Measurements from ENCODE around the gene HECTD1.
A peak's percentile ranks its signal among the peaks of the same experiment; 100 is the strongest.
"Not testable (repeated sequence)": the region's sequence is repeated elsewhere in the genome, so short reads cannot be mapped to it uniquely, and the experiment has no call there.

Gene HECTD1

DNA sequence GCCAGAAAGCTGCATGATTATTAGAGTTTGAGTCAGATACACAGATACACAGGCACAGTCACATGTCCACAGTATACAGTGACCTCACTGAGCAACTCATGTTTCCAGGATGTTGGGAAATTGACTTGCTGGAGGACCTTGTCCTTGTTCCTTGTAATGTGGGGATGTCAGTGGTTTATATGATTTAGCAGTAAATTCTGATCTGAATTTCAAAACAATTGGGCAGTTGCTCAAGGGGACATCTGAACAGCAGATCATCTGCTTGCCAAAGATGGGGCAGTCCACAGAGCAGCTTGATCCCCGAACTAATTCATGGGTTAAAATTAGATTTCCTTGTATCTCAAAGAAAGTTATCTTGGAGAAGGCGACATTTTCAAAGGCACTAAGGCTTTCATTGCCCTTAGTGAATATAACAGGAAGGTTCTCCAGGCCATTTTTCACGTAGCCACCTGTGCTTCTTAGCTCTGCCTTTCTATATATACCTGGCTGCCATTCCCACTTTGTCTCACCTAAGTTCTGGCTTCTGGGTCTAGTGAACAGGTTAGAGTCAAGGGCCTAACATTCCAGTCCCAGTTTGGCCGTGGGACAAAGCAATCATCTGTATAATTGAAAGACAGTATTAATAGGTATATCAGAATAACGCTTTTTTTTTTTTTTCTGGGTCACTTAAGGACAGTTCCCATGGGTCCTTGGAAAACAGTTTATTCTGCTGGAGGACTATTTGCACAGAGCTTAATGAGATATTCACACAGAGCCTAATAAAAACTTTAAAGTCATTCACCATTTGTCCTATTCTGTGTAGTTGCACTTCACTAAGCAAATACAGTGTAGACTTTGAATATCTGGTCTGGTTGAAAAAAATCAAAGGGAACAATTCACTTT is 116.5 kb downstream of the HECTD1 start:
- peak; percentile 24 for ATAC-seq
- H3K36me3 Mint-ChIP-seq (ENCODE audit: low read depth), result no peaks in the 10 kb centered on the region
- H3K4me1 Mint-ChIP-seq, result no peaks in the 10 kb centered on the region
- DNase-seq, result no peak
- no peaks in the 10 kb centered on the region for H3K9me3 Mint-ChIP-seq
- H3K4me3 Mint-ChIP-seq, result no peak overlapping the region
- H3K27me3 Mint-ChIP-seq, result no peaks in the 10 kb centered on the region
- H3K27ac Mint-ChIP-seq, result no peak overlapping the region

DNA sequence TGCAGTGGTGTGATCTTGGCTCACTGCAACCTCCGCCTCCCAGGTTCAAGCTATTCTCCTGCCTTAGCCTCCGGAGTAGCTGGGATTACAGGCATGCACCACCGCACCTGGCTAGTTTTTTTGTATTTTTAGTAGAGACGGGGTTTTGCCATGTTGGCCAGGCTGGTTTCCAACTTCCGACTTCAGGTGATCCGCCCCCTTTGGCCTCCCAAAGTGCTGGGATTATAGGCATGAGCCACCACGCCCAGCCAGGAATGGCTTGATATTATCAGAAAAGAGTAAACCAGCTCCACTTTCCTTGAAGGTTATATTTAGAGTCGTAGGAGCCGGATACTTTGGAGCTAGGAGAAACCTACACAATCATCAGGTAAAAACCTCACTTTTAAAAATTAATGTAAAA is 121.1 kb downstream of the HECTD1 start:
- ATAC-seq; DNase-seq; H3K4me1 Mint-ChIP-seq; H3K4me3 Mint-ChIP-seq; H3K36me3 Mint-ChIP-seq (ENCODE audit: low read depth); H3K9me3 Mint-ChIP-seq; H3K27ac Mint-ChIP-seq; H3K27me3 Mint-ChIP-seq: not testable (repeated sequence)

DNA sequence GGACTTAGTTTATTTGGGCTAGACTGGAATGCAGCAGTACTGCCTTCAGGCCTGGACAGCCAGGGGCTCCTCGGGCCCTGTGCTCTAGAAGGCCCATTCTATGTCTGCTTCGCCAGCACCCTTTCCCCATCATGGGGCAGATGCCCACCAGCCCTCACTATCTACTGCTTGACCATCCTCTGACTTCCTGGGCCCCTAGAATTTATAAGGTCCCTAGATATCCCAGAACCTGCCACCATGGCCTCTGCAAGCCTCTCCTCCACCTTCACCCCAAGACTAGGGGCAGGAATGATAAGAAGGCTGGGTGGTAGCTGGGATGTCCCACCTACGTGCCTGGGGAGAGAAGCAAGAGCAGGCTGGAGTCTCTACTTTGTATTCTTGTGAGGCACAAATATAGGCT is 122.6 kb downstream of the HECTD1 start:
- ATAC-seq (no peak), DNase-seq (no peak)
- Mint-ChIP-seq H3K9me3 (no peaks in the 10 kb centered on the region), H3K27ac (no peak overlapping the region), H3K4me3 (no peak overlapping the region), H3K4me1 (no peaks in the 10 kb centered on the region), H3K36me3 (ENCODE audit: low read depth) (no peaks in the 10 kb centered on the region), H3K27me3 (no peaks in the 10 kb centered on the region)

DNA sequence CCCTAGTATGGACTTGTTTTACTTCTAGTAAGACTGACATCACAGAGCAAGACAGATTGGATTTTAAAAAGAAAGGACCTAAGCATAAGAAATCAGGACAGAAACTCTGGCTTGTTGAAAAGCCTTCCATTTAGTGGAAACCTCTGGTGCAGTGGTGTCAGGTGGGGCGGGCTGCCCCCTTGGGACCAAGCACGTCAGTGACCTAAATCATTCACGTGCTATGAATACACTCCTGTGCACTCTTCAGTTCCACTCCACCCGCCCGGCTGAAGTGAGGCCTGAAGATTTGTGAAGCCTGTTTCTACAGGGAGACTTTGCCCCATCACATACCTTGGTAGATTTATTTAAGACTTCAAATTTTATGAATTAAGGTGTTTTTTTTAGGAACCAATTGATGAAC is 123.2 kb downstream of the HECTD1 start:
- no peak for DNase-seq
- Mint-ChIP-seq H3K4me1 (no peaks in the 10 kb centered on the region), H3K4me3 (no peak overlapping the region), H3K27me3 (no peaks in the 10 kb centered on the region), H3K36me3 (ENCODE audit: low read depth) (no peaks in the 10 kb centered on the region), H3K9me3 (no peaks in the 10 kb centered on the region), H3K27ac (no peak overlapping the region)
- no peak for ATAC-seq

DNA sequence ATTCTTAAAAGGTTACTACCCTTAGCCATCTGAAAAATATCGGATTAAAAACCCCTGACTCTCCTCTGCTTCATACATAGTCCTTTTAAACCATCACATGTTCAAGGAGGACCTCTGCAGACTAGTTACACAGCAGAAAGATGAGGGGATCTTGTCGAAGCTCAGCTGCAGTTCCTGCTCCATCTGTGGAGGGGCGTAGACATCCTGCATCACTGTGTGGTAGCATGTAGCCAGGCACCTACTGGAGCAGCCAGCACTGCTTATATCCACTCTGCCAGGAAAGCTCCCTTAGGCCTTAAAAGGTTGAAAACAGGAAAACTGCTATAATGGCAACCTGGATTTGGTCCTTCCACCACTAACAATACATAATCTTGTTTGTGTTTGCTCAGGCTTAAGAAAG is 123.8 kb downstream of the HECTD1 start:
- H3K27ac Mint-ChIP-seq, result no peak overlapping the region
- no peak for ATAC-seq
- no peak overlapping the region for H3K4me3 Mint-ChIP-seq
- peaks cover 2% of the 10 kb centered on the region for H3K36me3 Mint-ChIP-seq (ENCODE audit: low read depth)
- no peak for DNase-seq
- H3K27me3 Mint-ChIP-seq, result no peaks in the 10 kb centered on the region
- H3K9me3 Mint-ChIP-seq, result no peaks in the 10 kb centered on the region
- H3K4me1 Mint-ChIP-seq, result no peaks in the 10 kb centered on the region

DNA sequence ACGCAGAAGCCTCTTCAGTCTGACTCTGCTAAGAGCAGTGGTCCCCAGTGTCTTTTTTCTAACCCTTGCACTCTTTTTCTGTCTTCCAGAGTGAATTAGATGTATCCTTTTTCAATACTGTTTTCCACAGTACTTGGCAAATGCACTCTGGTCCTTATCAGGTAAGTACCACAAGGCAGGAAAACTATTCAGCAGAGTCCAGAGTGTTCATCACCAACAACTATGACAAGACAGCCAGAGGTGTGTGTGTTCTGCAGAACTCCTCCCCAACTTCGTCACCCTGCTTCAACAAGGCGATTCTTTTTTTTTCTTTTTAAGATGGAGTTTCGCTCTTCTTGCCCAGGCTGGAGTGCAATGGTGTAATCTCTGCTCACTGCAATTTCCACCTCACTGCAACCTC is 127.1 kb downstream of the HECTD1 start:
- DNase-seq (no peak), ATAC-seq (no peak)
- no peaks in the 10 kb centered on the region for H3K9me3 Mint-ChIP-seq
- no peaks in the 10 kb centered on the region for H3K4me1 Mint-ChIP-seq
- no peak overlapping the region for H3K4me3 Mint-ChIP-seq
- H3K36me3 Mint-ChIP-seq (ENCODE audit: low read depth), result peaks cover 3% of the 10 kb centered on the region
- no peak overlapping the region for H3K27ac Mint-ChIP-seq
- H3K27me3 Mint-ChIP-seq, result no peaks in the 10 kb centered on the region

DNA sequence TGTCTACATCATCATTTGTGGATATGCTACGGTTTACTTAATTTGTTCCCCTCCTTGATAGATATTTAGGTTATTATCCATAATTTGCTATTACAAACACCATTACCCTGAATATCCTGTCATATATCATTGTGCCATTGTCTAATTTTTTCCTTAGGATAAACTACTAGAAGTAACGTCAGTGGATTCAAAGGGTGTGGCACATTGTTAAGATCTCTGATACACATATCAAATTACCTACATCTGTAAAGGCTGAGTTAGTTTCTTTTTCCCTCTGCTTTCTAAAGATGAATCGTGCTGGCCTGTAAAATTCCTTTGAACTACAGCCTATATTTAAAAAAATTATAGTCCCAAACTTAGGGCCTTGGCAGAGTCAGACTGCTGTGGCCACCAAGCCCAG is 127.5 kb downstream of the HECTD1 start:
- DNase-seq, result no peak
- Mint-ChIP-seq H3K36me3 (ENCODE audit: low read depth) (peaks cover 7% of the 10 kb centered on the region), H3K9me3 (peaks cover 2% of the 10 kb centered on the region)

DNA sequence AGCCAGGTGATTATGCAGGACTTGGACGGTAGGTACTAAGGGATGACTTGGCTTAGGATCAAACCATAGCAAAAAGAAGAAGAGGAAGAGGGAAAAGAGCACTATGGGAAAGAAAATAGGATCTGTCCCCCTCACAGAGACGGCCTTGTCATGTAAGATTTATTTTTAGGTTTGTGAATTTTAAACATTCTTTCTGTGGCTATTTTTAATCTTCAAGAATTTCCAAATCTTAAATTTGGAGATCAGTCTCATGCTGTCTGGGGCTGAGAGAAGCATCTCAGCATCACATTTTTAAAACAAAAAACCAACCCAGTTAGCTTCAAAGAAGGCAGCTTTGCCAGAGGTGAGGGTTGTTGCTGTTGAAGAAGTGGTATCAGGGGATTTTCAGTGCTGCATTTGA is 128.8 kb downstream of the HECTD1 start:
- Mint-ChIP-seq H3K9me3 (peaks cover 3% of the 10 kb centered on the region), H3K27me3 (no peaks in the 10 kb centered on the region), H3K4me3 (no peak overlapping the region), H3K4me1 (no peaks in the 10 kb centered on the region), H3K36me3 (ENCODE audit: low read depth) (peaks cover 9% of the 10 kb centered on the region), H3K27ac (no peak overlapping the region)
- ATAC-seq (no peak), DNase-seq (no peak)

More for the DNA sequence above, 127.5 kb downstream of the HECTD1 start:
- H3K4me1 Mint-ChIP-seq, result no peaks in the 10 kb centered on the region
- no peaks in the 10 kb centered on the region for H3K27me3 Mint-ChIP-seq
- ATAC-seq, result no peak
- H3K27ac Mint-ChIP-seq, result no peak overlapping the region
- H3K4me3 Mint-ChIP-seq, result no peak overlapping the region

DNA sequence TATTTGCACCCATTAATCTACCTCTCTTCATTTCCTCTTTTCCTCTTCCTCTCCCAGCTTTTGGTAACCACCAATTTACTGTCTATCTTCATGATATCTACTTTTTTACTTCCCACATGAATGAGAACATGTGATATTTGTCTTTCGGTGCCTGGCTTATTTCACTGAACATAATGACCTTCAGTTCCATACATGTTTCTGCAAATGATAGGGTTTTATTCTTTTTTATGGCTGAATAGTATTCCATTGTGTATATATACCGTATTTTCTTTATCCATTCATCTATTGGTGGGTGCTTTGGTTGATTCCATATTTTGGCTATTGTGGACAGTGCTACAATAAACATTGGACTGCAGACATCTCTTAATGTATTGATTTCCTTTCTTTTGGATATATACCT is 132.4 kb downstream of the HECTD1 start:
- H3K36me3 Mint-ChIP-seq (ENCODE audit: low read depth), result peaks cover 14% of the 10 kb centered on the region

DNA sequence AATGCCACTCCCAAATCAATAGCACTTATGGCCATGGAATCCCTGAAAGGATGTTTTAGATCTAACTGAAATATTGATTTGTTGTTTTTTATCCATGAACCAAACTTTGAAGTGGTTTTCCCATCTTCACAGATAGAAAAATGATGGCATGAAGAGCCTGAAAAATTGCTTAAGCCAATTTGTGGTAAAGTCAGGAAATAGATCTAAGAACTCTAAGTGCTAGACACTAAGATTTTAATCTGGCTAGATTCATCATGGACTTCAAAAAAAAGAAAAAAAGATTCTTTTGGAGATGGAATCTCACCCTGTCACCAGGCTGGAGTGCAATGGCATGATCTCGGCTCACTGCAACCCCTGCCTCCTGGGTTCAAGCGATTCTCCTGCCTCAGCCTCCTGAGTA is 136.4 kb downstream of the HECTD1 start:
- H3K27ac Mint-ChIP-seq, result no peak overlapping the region
- H3K9me3 Mint-ChIP-seq, result peaks cover 3% of the 10 kb centered on the region
- ATAC-seq, result no peak
- no peak for DNase-seq
- H3K36me3 Mint-ChIP-seq (ENCODE audit: low read depth), result peaks cover 14% of the 10 kb centered on the region
- H3K4me1 Mint-ChIP-seq, result no peaks in the 10 kb centered on the region
- H3K4me3 Mint-ChIP-seq, result no peak overlapping the region
- no peaks in the 10 kb centered on the region for H3K27me3 Mint-ChIP-seq

More for the DNA sequence above, 132.4 kb downstream of the HECTD1 start:
- peaks cover 3% of the 10 kb centered on the region for H3K9me3 Mint-ChIP-seq
- no peak for ATAC-seq
- H3K27me3 Mint-ChIP-seq, result no peaks in the 10 kb centered on the region
- no peaks in the 10 kb centered on the region for H3K4me1 Mint-ChIP-seq
- no peak for DNase-seq
- no peak overlapping the region for H3K27ac Mint-ChIP-seq
- no peak overlapping the region for H3K4me3 Mint-ChIP-seq

DNA sequence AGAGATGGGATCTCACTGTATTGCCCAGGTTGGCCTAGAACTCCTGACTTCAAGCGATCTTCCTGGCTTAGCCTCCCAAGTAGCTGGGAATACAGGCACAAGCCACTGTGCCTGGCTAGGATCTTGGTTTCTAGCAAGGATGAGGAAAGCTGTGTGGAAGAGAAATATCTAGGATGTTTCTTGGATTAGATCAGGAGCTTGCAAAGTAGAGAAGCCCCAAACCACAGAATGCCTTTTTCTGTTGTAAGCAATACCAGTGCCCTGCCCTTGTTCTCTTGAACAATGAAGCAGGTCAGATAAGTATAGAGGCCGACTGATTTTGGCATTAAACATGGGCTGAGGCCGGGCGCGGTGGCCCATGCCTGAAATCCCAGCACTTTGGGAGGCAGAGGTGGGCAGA is 137.2 kb downstream of the HECTD1 start:
- ATAC-seq, result no peak
- no peak for DNase-seq
- Mint-ChIP-seq H3K4me3 (no peak overlapping the region), H3K27me3 (no peaks in the 10 kb centered on the region), H3K27ac (no peak overlapping the region), H3K4me1 (no peaks in the 10 kb centered on the region), H3K9me3 (peaks cover 3% of the 10 kb centered on the region), H3K36me3 (ENCODE audit: low read depth) (peaks cover 12% of the 10 kb centered on the region)

DNA sequence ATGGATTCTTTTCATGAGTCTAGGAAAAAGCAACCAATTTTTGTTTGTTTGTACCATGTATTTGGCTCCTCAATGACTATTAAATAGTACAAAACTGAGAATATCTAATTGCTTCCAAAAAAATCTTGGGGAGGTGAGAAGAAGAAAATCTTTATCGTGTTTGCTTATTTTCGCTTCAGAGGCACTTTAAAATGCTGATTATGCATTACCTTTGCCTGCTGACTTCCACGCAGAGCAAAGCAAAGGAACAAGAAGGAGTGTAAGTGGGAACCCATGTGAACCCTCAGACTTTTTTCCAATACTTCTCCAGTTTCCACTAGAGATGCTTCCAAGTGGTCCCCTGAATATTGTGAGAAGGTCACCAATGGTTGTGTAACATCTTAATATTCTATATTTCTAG is 138.2 kb downstream of the HECTD1 start:
- DNase-seq (no peak), ATAC-seq (no peak)
- no peak overlapping the region for H3K4me3 Mint-ChIP-seq
- no peaks in the 10 kb centered on the region for H3K9me3 Mint-ChIP-seq
- no peak overlapping the region for H3K27ac Mint-ChIP-seq
- no peaks in the 10 kb centered on the region for H3K4me1 Mint-ChIP-seq
- H3K36me3 Mint-ChIP-seq (ENCODE audit: low read depth), result peaks cover 6% of the 10 kb centered on the region
- H3K27me3 Mint-ChIP-seq, result no peaks in the 10 kb centered on the region

DNA sequence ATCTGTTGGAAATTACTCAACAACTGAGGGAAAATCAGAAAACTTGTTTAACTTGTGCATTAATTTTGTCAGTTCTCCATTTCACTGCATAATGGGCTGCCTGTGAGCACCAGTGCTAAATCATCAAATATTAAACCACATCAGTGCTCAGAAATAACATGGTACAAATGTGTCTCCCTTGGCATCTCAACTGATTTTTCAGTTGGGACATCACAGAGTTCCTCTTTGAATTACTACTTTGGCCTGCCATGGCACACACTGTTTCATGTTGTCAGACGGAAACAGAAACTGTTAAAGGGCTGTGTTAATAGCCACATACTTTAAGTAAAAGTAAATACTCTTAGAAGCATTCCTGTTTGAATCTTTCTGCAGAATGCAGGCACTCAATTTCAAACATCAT is 139.4 kb downstream of the HECTD1 start:
- Mint-ChIP-seq H3K9me3 (no peaks in the 10 kb centered on the region), H3K36me3 (ENCODE audit: low read depth) (peaks cover 6% of the 10 kb centered on the region), H3K4me1 (no peaks in the 10 kb centered on the region), H3K27me3 (no peaks in the 10 kb centered on the region), H3K4me3 (no peak overlapping the region), H3K27ac (no peak overlapping the region)
- DNase-seq (no peak), ATAC-seq (no peak)

DNA sequence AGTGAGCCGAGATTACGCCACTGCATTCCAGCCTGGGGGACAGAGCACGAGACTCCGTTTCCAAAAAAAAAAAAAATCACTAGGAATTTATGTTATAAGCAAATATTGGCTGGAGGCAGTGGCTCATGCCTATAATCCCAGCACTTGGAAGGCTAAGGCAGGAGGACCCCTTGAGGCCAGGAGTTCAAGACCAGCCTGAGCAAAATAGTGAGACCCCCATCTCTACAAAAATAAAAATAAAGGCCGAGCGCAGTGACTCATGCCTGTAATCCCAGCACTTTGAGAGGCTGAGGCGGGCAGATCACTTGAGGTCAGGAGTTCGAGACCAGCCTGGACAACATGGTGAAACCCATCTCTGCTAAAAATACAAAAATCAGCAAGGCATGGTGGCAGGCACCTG is 144.7 kb downstream of the HECTD1 start:
- not testable (repeated sequence) for DNase-seq; H3K4me3 Mint-ChIP-seq; H3K27me3 Mint-ChIP-seq; H3K4me1 Mint-ChIP-seq; H3K36me3 Mint-ChIP-seq (ENCODE audit: low read depth); H3K27ac Mint-ChIP-seq; H3K9me3 Mint-ChIP-seq; ATAC-seq

DNA sequence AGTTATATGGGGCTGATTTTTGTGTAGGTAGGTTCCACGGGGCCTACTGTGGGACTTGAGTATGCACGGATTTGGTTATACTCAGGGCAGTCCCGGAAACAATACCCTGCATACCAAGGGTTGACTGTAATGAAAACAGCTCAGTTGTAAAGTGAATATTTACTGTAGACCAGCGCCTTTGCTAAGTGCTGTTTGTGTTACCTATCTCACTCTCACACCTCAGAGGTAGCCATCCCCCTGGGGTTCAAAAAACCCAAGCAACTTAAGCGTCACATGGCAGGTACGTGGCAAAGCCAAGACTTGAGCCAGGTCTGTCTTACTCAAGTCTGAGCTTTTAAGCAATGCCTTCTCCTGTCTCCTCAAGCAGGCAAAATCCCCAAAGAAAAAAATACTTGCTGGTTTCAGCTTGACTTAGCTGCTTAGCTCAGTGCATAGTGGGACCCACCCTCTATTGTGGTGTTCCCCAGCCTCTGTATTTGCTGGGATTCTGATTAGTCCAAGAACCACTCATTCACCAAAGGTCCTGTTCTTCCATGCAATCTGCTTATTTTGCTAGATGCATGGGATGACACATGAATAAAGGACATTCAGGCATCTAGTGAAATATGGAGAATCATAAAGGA is 147.2 kb downstream of the HECTD1 start:
- ATAC-seq (no peak), DNase-seq (no peak)
- Mint-ChIP-seq H3K4me1 (peaks cover 6% of the 10 kb centered on the region), H3K36me3 (ENCODE audit: low read depth) (peaks cover 2% of the 10 kb centered on the region), H3K27ac (no peak overlapping the region), H3K27me3 (no peaks in the 10 kb centered on the region), H3K4me3 (no peak overlapping the region), H3K9me3 (no peaks in the 10 kb centered on the region)
